Endothelial cell of umbilical vein (primary cell): Measurements from ENCODE around the gene MAGI3.

Experiments used
- FOS ChIP-seq: IDR thresholded peaks from 2 replicates; pipeline ENCODE4 v1.6.1; 2011; ENCODE audit warnings: mild to moderate bottlenecking, low read length, moderate library complexity, borderline replicate concordance; ENCODE audit not compliant: insufficient read depth
- TF ChIP-seq, protein P1 (sequence below), 2 donors: IDR thresholded peaks; 1 replicate in 1 of 2; 2 replicates in 1 of 2; pipeline ENCODE4 v1.5.1; 2011; ENCODE audit warnings: low read length in 2 of 2, mild to moderate bottlenecking in 2 of 2, moderate library complexity in 2 of 2, control low read depth in 1 of 2, inconsistent platforms in 1 of 2, low read depth in 1 of 2; ENCODE audit not compliant: insufficient read depth in 1 of 2; ENCODE audit errors: extremely low read depth in 1 of 2

DNA sequence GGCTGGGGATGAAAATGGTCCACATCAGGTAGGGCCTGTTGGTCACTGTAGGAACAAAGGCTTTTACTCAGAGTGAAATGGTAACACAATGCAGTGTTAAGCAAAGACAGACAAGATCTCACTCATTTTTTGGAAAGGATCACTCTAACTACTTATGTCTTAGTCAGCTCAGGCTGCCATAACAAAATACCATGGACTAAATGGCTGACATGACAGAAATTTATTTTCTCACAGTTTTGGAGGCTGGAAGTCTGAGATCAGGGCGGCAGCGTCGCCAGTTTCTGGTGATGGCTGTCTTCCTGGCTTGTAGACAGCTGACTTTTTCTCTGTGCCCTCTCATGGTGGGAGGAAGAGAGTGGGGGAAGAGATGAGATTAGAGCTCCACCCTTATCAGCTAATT is 10.2 kb upstream of the MAGI3 start:
- TF ChIP-seq, protein P1, sequence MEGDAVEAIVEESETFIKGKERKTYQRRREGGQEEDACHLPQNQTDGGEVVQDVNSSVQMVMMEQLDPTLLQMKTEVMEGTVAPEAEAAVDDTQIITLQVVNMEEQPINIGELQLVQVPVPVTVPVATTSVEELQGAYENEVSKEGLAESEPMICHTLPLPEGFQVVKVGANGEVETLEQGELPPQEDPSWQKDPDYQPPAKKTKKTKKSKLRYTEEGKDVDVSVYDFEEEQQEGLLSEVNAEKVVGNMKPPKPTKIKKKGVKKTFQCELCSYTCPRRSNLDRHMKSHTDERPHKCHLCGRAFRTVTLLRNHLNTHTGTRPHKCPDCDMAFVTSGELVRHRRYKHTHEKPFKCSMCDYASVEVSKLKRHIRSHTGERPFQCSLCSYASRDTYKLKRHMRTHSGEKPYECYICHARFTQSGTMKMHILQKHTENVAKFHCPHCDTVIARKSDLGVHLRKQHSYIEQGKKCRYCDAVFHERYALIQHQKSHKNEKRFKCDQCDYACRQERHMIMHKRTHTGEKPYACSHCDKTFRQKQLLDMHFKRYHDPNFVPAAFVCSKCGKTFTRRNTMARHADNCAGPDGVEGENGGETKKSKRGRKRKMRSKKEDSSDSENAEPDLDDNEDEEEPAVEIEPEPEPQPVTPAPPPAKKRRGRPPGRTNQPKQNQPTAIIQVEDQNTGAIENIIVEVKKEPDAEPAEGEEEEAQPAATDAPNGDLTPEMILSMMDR (IDR thresholded peaks at IDR 0.05; ENCODE audit: extremely low read depth in 1 of 2, insufficient read depth in 1 of 2, low read depth in 1 of 2, low read length in 2 of 2): no peak
- no peak for TF ChIP-seq FOS
